ENCODE data around the gene NOL4L.

Gene NOL4L

DNA sequence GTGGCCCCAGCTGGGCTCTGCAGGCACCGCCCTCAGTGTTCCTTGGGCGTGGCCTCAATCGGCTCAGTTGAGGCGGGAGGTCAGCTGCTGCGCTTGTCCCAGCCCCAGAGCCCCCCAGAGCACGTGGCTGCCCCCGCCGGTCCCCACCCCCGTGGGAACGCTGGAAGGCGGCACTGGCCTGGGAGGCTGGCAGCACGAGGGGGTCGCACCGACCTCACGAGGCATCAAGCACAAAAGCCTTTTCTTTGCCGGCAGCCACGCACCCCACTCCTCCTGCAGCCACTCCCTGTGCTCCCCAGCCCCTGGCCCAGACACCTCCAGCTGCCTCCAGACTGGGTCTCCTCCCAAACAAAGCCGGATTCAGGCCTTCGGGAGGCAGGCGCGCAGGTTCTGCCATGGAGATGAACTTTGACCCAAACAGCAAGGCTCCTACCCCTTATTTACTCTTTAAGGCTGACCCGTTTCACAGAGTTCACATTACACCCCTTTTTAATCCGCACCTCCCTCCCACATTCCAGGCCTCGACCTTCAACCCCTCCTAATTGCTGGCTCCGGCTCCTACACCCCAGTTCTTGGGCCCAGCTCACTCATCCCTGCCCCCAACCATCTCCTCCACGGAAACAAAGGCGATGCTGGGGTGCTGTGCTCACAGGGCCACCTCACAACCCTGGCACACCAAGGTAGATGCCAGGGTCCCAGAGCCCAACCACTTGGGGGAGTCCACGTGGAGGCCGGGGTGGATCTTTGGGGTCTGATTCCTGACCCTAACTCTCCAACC is 111.7 kb downstream of the NOL4L start:
- no peak overlapping the region for H3K4me3 ChIP-seq (ENCODE audit: low read depth, low read length)
- no peak for TF ChIP-seq POLR2A (IDR thresholded peaks at IDR 0.05; ENCODE audit: extremely low read depth, insufficient read length)
- TF ChIP-seq MAX (IDR thresholded peaks at IDR 0.05; ENCODE audit: low read depth, low read length), result no peak
- no peak for TF ChIP-seq MYC (IDR thresholded peaks at IDR 0.05; ENCODE audit: low read depth, low read length)
- TF ChIP-seq, protein P1, sequence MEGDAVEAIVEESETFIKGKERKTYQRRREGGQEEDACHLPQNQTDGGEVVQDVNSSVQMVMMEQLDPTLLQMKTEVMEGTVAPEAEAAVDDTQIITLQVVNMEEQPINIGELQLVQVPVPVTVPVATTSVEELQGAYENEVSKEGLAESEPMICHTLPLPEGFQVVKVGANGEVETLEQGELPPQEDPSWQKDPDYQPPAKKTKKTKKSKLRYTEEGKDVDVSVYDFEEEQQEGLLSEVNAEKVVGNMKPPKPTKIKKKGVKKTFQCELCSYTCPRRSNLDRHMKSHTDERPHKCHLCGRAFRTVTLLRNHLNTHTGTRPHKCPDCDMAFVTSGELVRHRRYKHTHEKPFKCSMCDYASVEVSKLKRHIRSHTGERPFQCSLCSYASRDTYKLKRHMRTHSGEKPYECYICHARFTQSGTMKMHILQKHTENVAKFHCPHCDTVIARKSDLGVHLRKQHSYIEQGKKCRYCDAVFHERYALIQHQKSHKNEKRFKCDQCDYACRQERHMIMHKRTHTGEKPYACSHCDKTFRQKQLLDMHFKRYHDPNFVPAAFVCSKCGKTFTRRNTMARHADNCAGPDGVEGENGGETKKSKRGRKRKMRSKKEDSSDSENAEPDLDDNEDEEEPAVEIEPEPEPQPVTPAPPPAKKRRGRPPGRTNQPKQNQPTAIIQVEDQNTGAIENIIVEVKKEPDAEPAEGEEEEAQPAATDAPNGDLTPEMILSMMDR (IDR thresholded peaks at IDR 0.05; ENCODE audit: low read depth, low read length), result no peak
- no peak for DNase-seq (ENCODE audit: low read depth)

DNA sequence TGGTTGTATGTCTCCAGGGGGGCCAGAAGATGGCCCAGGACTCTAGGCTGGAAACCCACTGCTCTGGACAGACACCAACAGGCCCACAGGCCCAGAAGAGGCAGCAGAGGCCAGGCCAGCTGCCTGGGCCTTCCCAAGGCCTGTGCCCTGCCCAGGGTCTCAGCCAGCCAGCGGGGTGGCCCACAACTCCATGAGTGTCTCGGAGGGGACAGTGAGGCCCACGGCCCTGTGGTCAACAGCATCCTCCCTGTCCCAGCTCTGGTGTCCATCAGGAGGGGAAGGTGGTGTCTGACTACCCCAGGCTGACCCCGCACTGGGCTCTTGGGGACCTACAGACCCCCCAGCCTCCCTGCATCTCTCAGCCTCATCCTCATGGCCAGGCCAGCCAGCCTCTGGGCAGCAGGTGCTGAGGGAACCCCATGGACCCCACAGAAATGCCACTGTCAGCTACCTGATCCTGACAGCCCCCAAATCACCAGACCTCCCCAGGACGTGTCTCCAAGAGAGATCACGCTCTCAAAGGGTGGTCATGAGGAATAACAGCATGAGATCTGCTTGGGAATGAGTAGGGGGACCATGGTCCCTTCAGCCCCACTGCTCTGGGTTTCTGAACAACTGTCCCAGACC is 112.4 kb downstream of the NOL4L start:
- TF ChIP-seq MYC (IDR thresholded peaks at IDR 0.05; ENCODE audit: low read depth, low read length), result no peak
- TF ChIP-seq POLR2A (IDR thresholded peaks at IDR 0.05; ENCODE audit: extremely low read depth, insufficient read length), result no peak
- TF ChIP-seq, protein P1 (IDR thresholded peaks at IDR 0.05; ENCODE audit: low read depth, low read length), result no peak
- TF ChIP-seq MAX (IDR thresholded peaks at IDR 0.05; ENCODE audit: low read depth, low read length), result no peak

GRCh38 chr20:32470940-32471339 is 114.2 kb downstream of the NOL4L start:
- H3K4me3 ChIP-seq (ENCODE audit: low read depth, low read length), result no peak overlapping the region
- DNase-seq (ENCODE audit: low read depth), result no peak
- TF ChIP-seq, protein P1 (IDR thresholded peaks at IDR 0.05; ENCODE audit: low read depth, low read length), result no peak
- no peak for TF ChIP-seq MYC (IDR thresholded peaks at IDR 0.05; ENCODE audit: low read depth, low read length)

More for the DNA sequence above, 112.4 kb downstream of the NOL4L start:
- DNase-seq (ENCODE audit: low read depth), result no peak
- H3K4me3 ChIP-seq (ENCODE audit: low read depth, low read length), result no peak overlapping the region

DNA sequence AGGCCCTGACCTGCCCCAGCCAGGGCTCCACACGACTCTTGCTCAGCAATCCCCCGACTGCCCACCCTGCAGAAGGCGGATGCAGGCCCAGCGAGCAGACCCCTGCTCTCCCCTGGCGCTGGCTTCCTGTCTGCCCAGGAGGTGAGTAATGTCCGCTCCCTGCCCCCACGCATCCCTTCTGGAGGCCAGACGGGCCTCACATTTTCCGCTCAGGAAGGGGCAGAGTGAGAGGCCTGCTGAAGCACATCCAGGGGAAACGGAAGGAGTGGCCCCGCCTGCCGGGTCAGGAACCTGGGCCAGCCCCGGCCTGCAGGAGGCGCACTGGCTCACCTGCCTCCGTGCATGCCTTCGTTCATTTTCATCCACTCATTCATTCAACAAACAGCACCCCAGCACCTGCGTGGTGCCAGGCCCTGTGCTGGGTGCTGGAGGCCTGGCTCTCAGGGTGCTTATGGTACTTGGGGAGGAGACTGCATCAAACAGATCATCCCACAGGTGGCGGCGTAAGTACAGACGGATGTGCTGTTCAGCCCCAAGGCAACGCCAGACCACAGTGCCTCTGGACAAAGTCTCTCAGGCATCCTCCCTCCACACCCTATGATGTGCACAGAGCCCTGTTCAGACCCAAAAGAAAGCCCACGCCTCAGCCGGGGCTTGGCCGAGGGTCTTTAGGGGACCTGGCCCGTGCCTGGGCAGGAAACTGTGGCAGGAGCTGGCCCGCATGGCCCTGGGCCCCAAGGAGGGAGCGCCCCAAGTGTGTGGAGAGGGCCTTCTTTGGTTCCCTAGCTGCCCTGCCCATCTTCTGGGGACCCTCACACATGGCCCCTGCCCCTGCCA is 114.9 kb downstream of the NOL4L start:
- no peak for TF ChIP-seq POLR2A (IDR thresholded peaks at IDR 0.05; ENCODE audit: extremely low read depth, insufficient read length)
- TF ChIP-seq, protein P1 (IDR thresholded peaks at IDR 0.05; ENCODE audit: low read depth, low read length), result peak; percentile 62
- peak; percentile 77 for DNase-seq (ENCODE audit: low read depth)
- H3K4me3 ChIP-seq (ENCODE audit: low read depth, low read length), result no peak overlapping the region

DNA sequence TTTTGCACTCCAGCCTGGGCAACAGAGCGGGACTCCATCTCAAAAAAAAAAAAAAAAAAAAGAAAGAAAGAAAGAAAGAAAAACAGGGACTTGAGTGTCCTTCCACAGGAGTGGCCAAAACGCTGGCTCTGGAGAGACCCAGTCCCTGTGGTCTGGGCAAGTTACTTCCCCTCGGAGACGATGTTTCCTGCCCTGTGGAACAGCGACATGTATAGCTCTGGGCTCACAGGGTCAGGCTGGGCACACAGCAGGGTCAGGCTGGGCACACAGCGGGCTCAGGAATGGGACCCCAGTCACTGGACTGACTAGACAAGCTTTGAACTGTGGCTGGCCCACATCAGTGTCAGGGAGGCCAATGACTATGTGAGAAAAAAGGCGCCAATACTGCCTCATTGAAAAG is 116.3 kb downstream of the NOL4L start:
- DNase-seq (ENCODE audit: low read depth), result no peak
- TF ChIP-seq MAX (IDR thresholded peaks at IDR 0.05; ENCODE audit: low read depth, low read length), result no peak
- TF ChIP-seq POLR2A (IDR thresholded peaks at IDR 0.05; ENCODE audit: extremely low read depth, insufficient read length), result no peak
- no peak for TF ChIP-seq MYC (IDR thresholded peaks at IDR 0.05; ENCODE audit: low read depth, low read length)
- TF ChIP-seq, protein P1 (IDR thresholded peaks at IDR 0.05; ENCODE audit: low read depth, low read length), result no peak
- no peak overlapping the region for H3K4me3 ChIP-seq (ENCODE audit: low read depth, low read length)

Measured in NB4 (cell line).